GM11168 (cell line): Measurements from ENCODE around the gene GTF3C1.

Source experiments
- in situ Hi-C: fragments of 300-500 bp; cut with MboI; formaldehyde crosslinking; loops from one replicate; pipeline ENCODE4 v1.12.0; 2022; ENCODE audit warnings: low sequenced_read_pairs; ENCODE audit not compliant: unreplicated experiment

GTF3C1 gene

GRCh38 chr16:27489421-27489820 lies 60.3 kb downstream of the GTF3C1 start:
- in situ Hi-C loops, result no loop called here

GRCh38 chr16:27486760-27487159 lies 63.0 kb downstream of the GTF3C1 start:
- in situ Hi-C loops, result no loop called here

- in situ Hi-C loops, result no loop called here
Observed at GRCh38 chr16:27486344-27486743, 63.4 kb downstream of the GTF3C1 start.

GRCh38 chr16:27485811-27486210 lies 63.9 kb downstream of the GTF3C1 start:
- in situ Hi-C loops, result no loop called here

GRCh38 chr16:27485126-27485525 lies 64.6 kb downstream of the GTF3C1 start:
- in situ Hi-C loops, result no loop called here

- in situ Hi-C loops, result no loop called here
Observed at GRCh38 chr16:27483624-27484023, 66.1 kb downstream of the GTF3C1 start.

- in situ Hi-C loops, result no loop called here
Observed at GRCh38 chr16:27483088-27483437, 66.7 kb downstream of the GTF3C1 start.

- in situ Hi-C loops, result no loop called here
Observed at GRCh38 chr16:27482397-27483087, 67.2 kb downstream of the GTF3C1 start.

- in situ Hi-C loops, result no loop called here
Observed at GRCh38 chr16:27481282-27481934, 68.3 kb downstream of the GTF3C1 start.

- in situ Hi-C loops, result no loop called here
Observed at GRCh38 chr16:27480761-27481160, 69.0 kb downstream of the GTF3C1 start.

- in situ Hi-C loops, result no loop called here
Observed at GRCh38 chr16:27476240-27476639, 73.5 kb downstream of the GTF3C1 start.

GRCh38 chr16:27475561-27475960 lies 74.2 kb downstream of the GTF3C1 start:
- in situ Hi-C loops, result no loop called here

- in situ Hi-C loops, result no loop called here
Observed at GRCh38 chr16:27474921-27475320, 74.8 kb downstream of the GTF3C1 start.

- in situ Hi-C loops, result no loop called here
Observed at GRCh38 chr16:27474041-27474440, 75.7 kb downstream of the GTF3C1 start.

GRCh38 chr16:27473101-27473900 lies 76.4 kb downstream of the GTF3C1 start:
- in situ Hi-C loops, result no loop called here

- in situ Hi-C loops, result no loop called here
Observed at GRCh38 chr16:27472091-27473020, 77.4 kb downstream of the GTF3C1 start.

GRCh38 chr16:27471661-27472060 lies 78.1 kb downstream of the GTF3C1 start:
- in situ Hi-C loops, result no loop called here

- in situ Hi-C loops, result no loop called here
Observed at GRCh38 chr16:27470567-27471431, 78.9 kb downstream of the GTF3C1 start.

GRCh38 chr16:27468941-27469531 lies 80.7 kb downstream of the GTF3C1 start:
- in situ Hi-C loops, result loop anchor here (5.0 kb wide), 1 partner anchor 297 kb away; no protein-coding TSS in a partner anchor
